Mesenchymal stem cell (in vitro differentiated cells and primary cell): ENCODE measurements around the gene PRPF40B.

ENCODE experiments used
- DNase-seq: peaks from one replicate; pipeline ENCODE4 v3.0.0-alpha.2; 2013
- H2AFZ ChIP-seq: one replicate; pipeline ENCODE4 v1.6.1; 2013; ENCODE audit warnings: low read depth, mild to moderate bottlenecking, control low read depth, inconsistent platforms, low read length, moderate library complexity
- H2AK5ac ChIP-seq: 2 replicates; pipeline ENCODE4 v1.6.1; 2013; ENCODE audit warnings: low read length, moderate library complexity, mild to moderate bottlenecking, inconsistent platforms; ENCODE audit not compliant: severe bottlenecking
- H2BK120ac ChIP-seq: one replicate; pipeline ENCODE4 v1.6.1; 2013; ENCODE audit warnings: low read depth, mild to moderate bottlenecking, inconsistent platforms, low read length, moderate library complexity
- H2BK12ac ChIP-seq, 2 experiments: one replicate each; pipeline ENCODE4 v1.6.1; 2013; ENCODE audit warnings: inconsistent platforms in 2 of 2, low read length in 2 of 2, mild to moderate bottlenecking in 2 of 2, moderate library complexity in 2 of 2, control low read depth in 1 of 2
- H2BK15ac ChIP-seq: one replicate; pipeline ENCODE4 v1.6.1; 2013; ENCODE audit warnings: mild to moderate bottlenecking, low read depth, inconsistent platforms; ENCODE audit not compliant: poor library complexity, severe bottlenecking
- H2BK5ac ChIP-seq: 2 replicates; pipeline ENCODE4 v1.6.1; 2013; ENCODE audit warnings: low read depth, mild to moderate bottlenecking, low read length, control low read depth, inconsistent platforms; ENCODE audit not compliant: poor library complexity, severe bottlenecking
- H3K14ac ChIP-seq, 2 experiments: one replicate each; pipeline ENCODE4 v1.6.1; 2013; ENCODE audit warnings: inconsistent platforms in 2 of 2, low read length in 2 of 2, control low read depth in 1 of 2, mild to moderate bottlenecking in 1 of 2, moderate library complexity in 1 of 2
- H3K18ac ChIP-seq, 2 experiments: one replicate each; pipeline ENCODE4 v1.6.1; 2013; ENCODE audit warnings: inconsistent platforms in 2 of 2, low read length in 2 of 2, control low read depth in 1 of 2, low read depth in 1 of 2, mild to moderate bottlenecking in 1 of 2
- H3K23ac ChIP-seq, 2 experiments: one replicate each; pipeline ENCODE4 v1.6.1; 2013; ENCODE audit warnings: inconsistent platforms in 2 of 2, low read length in 2 of 2, mild to moderate bottlenecking in 2 of 2, moderate library complexity in 2 of 2, control low read depth in 1 of 2
- H3K27ac ChIP-seq: 2 replicates; pipeline ENCODE4 v1.5.1; 2013; ENCODE audit warnings: mild to moderate bottlenecking, moderate library complexity, low read length, control low read depth, inconsistent platforms; ENCODE audit not compliant: poor library complexity, severe bottlenecking
- H3K27me3 ChIP-seq, 2 experiments: 2 replicates each; pipeline versions ENCODE4 v1.6.1 to v1.7.0; 2013; ENCODE audit warnings: low read length in 2 of 2, mild to moderate bottlenecking in 2 of 2, moderate library complexity in 2 of 2, control low read depth in 1 of 2, inconsistent platforms in 1 of 2; ENCODE audit not compliant: control insufficient read depth in 1 of 2, insufficient read depth in 1 of 2
- H3K36me3 ChIP-seq, 2 experiments: 2 replicates each; pipeline versions ENCODE4 v1.6.1 to v1.7.0; 2013; ENCODE audit warnings: low read length in 2 of 2, control low read depth in 1 of 2, inconsistent platforms in 1 of 2, low read depth in 1 of 2, mild to moderate bottlenecking in 1 of 2; ENCODE audit not compliant: insufficient read depth in 2 of 2, control insufficient read depth in 1 of 2
- H3K4ac ChIP-seq, 2 experiments: one replicate each; pipeline ENCODE4 v1.6.1; 2013; ENCODE audit warnings: inconsistent platforms in 2 of 2, low read length in 2 of 2, mild to moderate bottlenecking in 2 of 2, moderate library complexity in 2 of 2, control low read depth in 1 of 2, low read depth in 1 of 2
- H3K4me1 ChIP-seq: 2 replicates; pipeline ENCODE4 v1.6.1; 2013; ENCODE audit warnings: low read depth, low read length, control low read depth; ENCODE audit not compliant: control insufficient read depth, insufficient read depth
- H3K4me2 ChIP-seq: 2 replicates; pipeline ENCODE4 v1.6.1; 2013; ENCODE audit warnings: low read length, mild to moderate bottlenecking, inconsistent platforms; ENCODE audit not compliant: poor library complexity, severe bottlenecking
- H3K4me3 ChIP-seq, 2 experiments: 2 replicates each; pipeline versions ENCODE4 v1.5.1 to v1.7.0; 2013; ENCODE audit warnings: low read length in 2 of 2, mild to moderate bottlenecking in 2 of 2, control low read depth in 1 of 2, low read depth in 1 of 2; ENCODE audit not compliant: insufficient read depth in 1 of 2
- H3K79me1 ChIP-seq: replicated peaks from 2 replicates; pipeline ENCODE4 v1.6.1; 2013; ENCODE audit warnings: mild to moderate bottlenecking, control low read depth, low read length, inconsistent platforms; ENCODE audit not compliant: poor library complexity, severe bottlenecking
- H3K9ac ChIP-seq: 2 replicates; pipeline ENCODE4 v1.7.0; 2013; ENCODE audit warnings: mild to moderate bottlenecking, low read length, moderate library complexity
- H3K9me3 ChIP-seq: 2 replicates; pipeline ENCODE4 v1.7.0; 2013; ENCODE audit warnings: mild to moderate bottlenecking, low read length; ENCODE audit not compliant: control insufficient read depth
- H4K8ac ChIP-seq: one replicate; pipeline ENCODE4 v1.6.1; 2013; ENCODE audit warnings: inconsistent platforms, mild to moderate bottlenecking, low read length, moderate library complexity
- H4K91ac ChIP-seq: one replicate; pipeline ENCODE4 v1.6.1; 2013; ENCODE audit warnings: mild to moderate bottlenecking, low read length, inconsistent platforms
- WGBS: methylation state at CpG from one replicate; pipeline ENCODE4 v1.1.7; 2013; ENCODE audit warnings: mixed read lengths; 5-methylcytosine and 5-hydroxymethylcytosine counted together

The PRPF40B gene

GRCh38 chr12:49675137-49675536 lies 51.8 kb downstream of the PRPF40B start:
- H4K8ac ChIP-seq = no peak overlapping the region
- H2BK12ac ChIP-seq = peak overlapping the region; percentile 8 to 80
- H2AK5ac ChIP-seq = no peak overlapping the region
- H2BK120ac ChIP-seq = no peak overlapping the region
- no peak for DNase-seq
- no peaks in the 10 kb centered on the region for H3K36me3 ChIP-seq
- H3K27ac ChIP-seq = no peak overlapping the region
- no peak overlapping the region for H3K23ac ChIP-seq
- H4K91ac ChIP-seq = peak overlapping the region; percentile 18
- H3K4me1 ChIP-seq = peaks cover 28% of the 10 kb centered on the region
- no peak overlapping the region for H2BK5ac ChIP-seq
- no peaks in the 10 kb centered on the region for H3K9me3 ChIP-seq
- H3K4me2 ChIP-seq = no peak overlapping the region
- peak overlapping the region; percentile 28 to 31 for H3K18ac ChIP-seq
- H3K27me3 ChIP-seq = no peaks in the 10 kb centered on the region
- no peak overlapping the region for H2AFZ ChIP-seq
- no peak overlapping the region for H3K4me3 ChIP-seq
- H3K14ac ChIP-seq = peak overlapping the region in 1 of 2 experiments; percentile 4
- peaks cover 39% of the 10 kb centered on the region for H3K79me1 ChIP-seq
- H3K4ac ChIP-seq = peak overlapping the region in 1 of 2 experiments; percentile 76
- 92% methylated on average over 7 of the region's 7 CpGs for WGBS
- peak overlapping the region; percentile 87 for H3K9ac ChIP-seq
- peak overlapping the region; percentile 91 for H2BK15ac ChIP-seq

- H3K23ac ChIP-seq = no peak overlapping the region
- H2AK5ac ChIP-seq = no peak overlapping the region
- no peak overlapping the region for H2BK12ac ChIP-seq
- WGBS = 100% methylated on average over 1 of the region's 3 CpGs
- no peak for DNase-seq
- H3K4ac ChIP-seq = no peak overlapping the region
- H3K27ac ChIP-seq = no peak overlapping the region
- H3K27me3 ChIP-seq = no peaks in the 10 kb centered on the region
- H2BK5ac ChIP-seq = no peak overlapping the region
- H3K36me3 ChIP-seq = no peaks in the 10 kb centered on the region
- H3K9ac ChIP-seq = no peak overlapping the region
- no peak overlapping the region for H2BK15ac ChIP-seq
- no peak overlapping the region for H3K4me2 ChIP-seq
- no peak overlapping the region for H3K4me3 ChIP-seq
- no peak overlapping the region for H3K14ac ChIP-seq
- H4K8ac ChIP-seq = no peak overlapping the region
- H3K4me1 ChIP-seq = peaks cover 18% of the 10 kb centered on the region
- peaks cover 26% of the 10 kb centered on the region for H3K79me1 ChIP-seq
- no peak overlapping the region for H3K18ac ChIP-seq
- H2BK120ac ChIP-seq = no peak overlapping the region
- no peak overlapping the region for H2AFZ ChIP-seq
- no peaks in the 10 kb centered on the region for H3K9me3 ChIP-seq
- no peak overlapping the region for H4K91ac ChIP-seq
Observed at GRCh38 chr12:49678711-49679110, 55.4 kb downstream of the PRPF40B start.

- Histone ChIP-seq H2BK12ac (peak overlapping the region in 1 of 2 experiments; percentile 31), H3K79me1 (peaks cover 19% of the 10 kb centered on the region), H3K23ac (no peak overlapping the region), H4K8ac (no peak overlapping the region), H3K4me3 (no peak overlapping the region), H2BK120ac (no peak overlapping the region), H3K9ac (no peak overlapping the region), H2BK5ac (no peak overlapping the region), H2AFZ (no peak overlapping the region), H3K27ac (no peak overlapping the region), H3K4me2 (no peak overlapping the region), H2BK15ac (no peak overlapping the region), H3K4me1 (peaks cover 20% of the 10 kb centered on the region), H3K4ac (no peak overlapping the region), H3K36me3 (no peaks in the 10 kb centered on the region), H2AK5ac (peak overlapping the region; percentile 84), H3K14ac (no peak overlapping the region), H3K9me3 (no peaks in the 10 kb centered on the region), H4K91ac (no peak overlapping the region), H3K27me3 (no peaks in the 10 kb centered on the region), H3K18ac (peak overlapping the region in 1 of 2 experiments; percentile 29)
- DNase-seq = no peak
- 94% methylated on average over 1 of the region's 1 CpG for WGBS
Observed at GRCh38 chr12:49680075-49680474, 56.7 kb downstream of the PRPF40B start.

- Histone ChIP-seq H3K4me1 (peaks cover 20% of the 10 kb centered on the region), H3K9ac (no peak overlapping the region), H4K8ac (peak overlapping the region; percentile 69), H3K4me3 (no peak overlapping the region), H3K14ac (peak overlapping the region in 1 of 2 experiments; percentile 79), H2BK120ac (no peak overlapping the region), H3K4me2 (no peak overlapping the region), H3K18ac (no peak overlapping the region), H2AFZ (no peak overlapping the region), H3K27ac (no peak overlapping the region), H4K91ac (no peak overlapping the region), H2BK12ac (no peak overlapping the region), H2BK15ac (no peak overlapping the region), H3K27me3 (no peaks in the 10 kb centered on the region), H3K79me1 (peaks cover 18% of the 10 kb centered on the region), H3K23ac (no peak overlapping the region), H3K36me3 (no peaks in the 10 kb centered on the region), H3K9me3 (no peaks in the 10 kb centered on the region), H2AK5ac (no peak overlapping the region), H3K4ac (no peak overlapping the region), H2BK5ac (no peak overlapping the region)
- no peak for DNase-seq
- 85% methylated on average over 2 of the region's 3 CpGs for WGBS
Observed at GRCh38 chr12:49683599-49684309, 60.4 kb downstream of the PRPF40B start.
